HG02973 (cell line): Measurements from ENCODE around the gene FGF11.

Source experiments
- ATAC-seq: cut with Tn5 transposase; IDR thresholded peaks from one replicate; pipeline ENCODE4 v1.9.1; 2021; ENCODE audit warnings: moderate library complexity; ENCODE audit not compliant: unreplicated experiment

Gene FGF11

DNA sequence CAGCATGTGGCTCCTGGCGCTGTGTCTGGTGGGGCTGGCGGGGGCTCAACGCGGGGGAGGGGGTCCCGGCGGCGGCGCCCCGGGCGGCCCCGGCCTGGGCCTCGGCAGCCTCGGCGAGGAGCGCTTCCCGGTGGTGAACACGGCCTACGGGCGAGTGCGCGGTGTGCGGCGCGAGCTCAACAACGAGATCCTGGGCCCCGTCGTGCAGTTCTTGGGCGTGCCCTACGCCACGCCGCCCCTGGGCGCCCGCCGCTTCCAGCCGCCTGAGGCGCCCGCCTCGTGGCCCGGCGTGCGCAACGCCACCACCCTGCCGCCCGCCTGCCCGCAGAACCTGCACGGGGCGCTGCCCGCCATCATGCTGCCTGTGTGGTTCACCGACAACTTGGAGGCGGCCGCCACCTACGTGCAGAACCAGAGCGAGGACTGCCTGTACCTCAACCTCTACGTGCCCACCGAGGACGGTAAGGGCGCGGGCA, 31.0 kb upstream of the FGF11 start:
- no peak for ATAC-seq

DNA sequence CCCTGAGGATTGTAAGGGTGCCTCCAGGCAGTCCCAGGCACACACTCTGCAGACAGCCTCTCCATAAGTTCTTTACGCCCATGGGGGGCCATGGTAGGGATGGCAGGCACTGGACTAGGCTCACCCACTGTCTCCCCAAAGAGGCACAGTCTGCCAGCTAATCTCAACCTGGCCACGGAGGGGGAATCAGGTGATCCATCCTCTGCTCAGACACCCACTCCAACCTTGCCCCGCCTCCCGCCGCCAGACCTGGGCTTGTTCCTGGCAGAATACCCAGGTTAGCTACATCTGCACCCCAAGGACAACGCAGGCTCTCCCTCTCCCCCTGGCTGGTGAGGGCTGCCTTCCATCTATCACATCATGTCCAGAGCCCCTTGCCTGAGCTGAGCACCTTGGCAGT, 30.4 kb upstream of the FGF11 start:
- no peak for ATAC-seq

DNA sequence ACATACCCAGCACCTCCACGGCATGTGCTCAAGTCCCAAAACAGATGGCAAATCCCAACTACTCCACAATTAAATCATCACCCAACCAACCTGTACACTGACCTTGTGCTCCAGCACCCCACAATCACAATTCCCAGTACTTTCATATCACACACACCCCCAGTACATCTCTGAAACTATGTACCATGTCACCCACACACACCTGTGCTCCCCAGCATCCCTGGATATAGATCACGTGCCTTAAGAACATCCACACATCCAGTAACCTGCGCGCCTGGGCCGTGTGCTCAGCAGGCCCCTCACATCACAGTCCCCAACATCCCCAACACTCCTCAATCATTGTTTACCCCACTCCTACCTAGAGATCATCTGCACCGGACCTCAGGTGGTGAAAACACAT, 29.6 kb upstream of the FGF11 start:
- no peak for ATAC-seq

DNA sequence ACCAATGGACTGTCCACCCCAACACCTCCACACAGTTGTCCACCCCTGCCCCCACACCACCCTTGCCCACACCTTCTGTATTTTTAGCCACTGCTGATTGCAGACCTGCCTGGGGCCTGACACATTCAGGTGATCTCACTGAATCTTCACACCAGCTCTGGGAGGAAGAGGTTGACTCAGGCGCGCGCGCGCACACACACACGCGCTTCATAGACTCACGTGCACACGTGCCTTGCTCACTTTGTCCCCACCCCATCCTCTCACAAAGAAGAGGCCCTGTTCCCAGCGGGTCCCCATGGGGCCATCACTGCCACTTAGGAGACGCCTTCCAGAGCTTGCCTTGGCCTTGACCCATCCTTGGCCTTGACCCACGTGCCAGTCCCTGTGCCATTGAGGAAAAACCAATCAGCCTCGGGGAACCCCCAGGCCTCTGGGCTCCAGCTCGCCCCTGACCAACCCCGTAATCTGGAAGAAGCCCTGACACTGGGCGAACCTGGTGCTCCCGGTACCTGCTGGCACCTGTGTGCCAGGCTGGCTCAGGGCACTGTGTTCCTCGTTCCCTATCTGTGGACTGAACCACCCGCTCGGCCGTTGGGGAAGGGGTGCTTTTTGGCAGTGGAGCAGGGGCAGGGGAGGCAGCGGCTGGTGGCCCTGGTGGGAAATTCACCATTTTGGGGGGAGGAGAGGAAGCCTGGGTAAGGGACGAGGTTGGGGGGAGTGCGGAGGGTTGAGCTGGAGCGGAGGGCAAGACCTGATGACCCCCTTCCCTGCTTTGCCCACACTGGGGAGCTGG, 28.5 kb upstream of the FGF11 start:
- no peak for ATAC-seq

DNA sequence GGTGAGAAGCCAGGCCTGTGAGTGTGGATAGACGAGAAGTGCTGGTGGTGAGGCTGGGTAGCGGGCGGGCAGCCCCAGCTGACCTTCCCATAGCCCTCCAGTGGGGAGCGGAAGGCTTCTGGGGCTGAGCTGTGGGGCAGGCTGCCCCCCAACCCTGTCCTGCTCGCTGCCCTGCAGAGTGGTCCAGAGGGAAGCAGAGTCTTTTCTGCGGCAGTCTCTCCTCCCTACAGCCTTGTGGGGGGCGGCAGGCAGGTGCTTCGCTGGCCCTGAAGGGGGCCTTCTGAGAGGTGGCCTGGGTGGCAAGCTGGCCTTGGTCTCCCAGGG, 27.9 kb upstream of the FGF11 start:
- no peak for ATAC-seq

- ATAC-seq, result no peak
Measured at GRCh38 chr17:7413346-7413985, 25.8 kb upstream of the FGF11 start.

DNA sequence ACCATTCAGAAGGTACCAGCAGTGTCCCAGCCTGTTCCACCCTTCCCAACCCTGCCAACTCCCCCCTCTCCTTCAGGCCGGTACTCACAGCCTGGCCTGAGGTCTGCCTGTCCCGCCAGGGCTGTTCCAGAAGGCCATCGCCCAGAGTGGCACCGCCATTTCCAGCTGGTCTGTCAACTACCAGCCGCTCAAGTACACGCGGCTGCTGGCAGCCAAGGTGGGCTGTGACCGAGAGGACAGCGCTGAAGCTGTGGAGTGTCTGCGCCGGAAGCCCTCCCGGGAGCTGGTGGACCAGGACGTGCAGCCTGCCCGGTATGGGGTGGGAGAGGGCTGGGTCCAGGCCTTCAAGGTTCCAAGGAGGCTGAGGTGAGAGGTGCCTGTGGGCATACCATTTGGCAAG, 24.5 kb upstream of the FGF11 start:
- ATAC-seq, result no peak

- ATAC-seq, result no peak
Measured at GRCh38 chr17:7415784-7416183, 23.5 kb upstream of the FGF11 start.

DNA sequence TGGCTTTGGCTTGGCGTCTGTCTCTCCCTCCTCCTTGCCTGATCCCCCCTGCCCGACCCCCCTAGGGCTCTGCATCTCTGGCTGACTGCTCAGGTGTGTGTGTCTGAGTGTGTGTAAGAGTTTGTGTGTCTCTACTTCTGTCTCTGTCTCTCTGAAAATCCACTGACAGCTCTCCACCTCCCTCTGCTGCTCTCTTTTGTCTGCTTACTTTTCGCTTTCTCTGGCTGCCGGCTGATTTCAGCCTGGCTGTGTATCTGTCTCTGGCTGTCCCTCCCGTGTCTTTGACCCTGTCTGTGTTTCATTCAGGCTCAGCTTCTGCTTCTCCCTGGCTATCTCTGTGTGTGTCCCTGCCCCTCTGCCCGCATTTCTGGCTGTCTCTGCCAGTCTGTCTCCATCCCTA, 23.0 kb upstream of the FGF11 start:
- no peak for ATAC-seq

- no peak for ATAC-seq
Measured at GRCh38 chr17:7417056-7417655, 22.2 kb upstream of the FGF11 start.

GRCh38 chr17:7418472-7419152, 20.7 kb upstream of the FGF11 start:
- ATAC-seq, result no peak

DNA sequence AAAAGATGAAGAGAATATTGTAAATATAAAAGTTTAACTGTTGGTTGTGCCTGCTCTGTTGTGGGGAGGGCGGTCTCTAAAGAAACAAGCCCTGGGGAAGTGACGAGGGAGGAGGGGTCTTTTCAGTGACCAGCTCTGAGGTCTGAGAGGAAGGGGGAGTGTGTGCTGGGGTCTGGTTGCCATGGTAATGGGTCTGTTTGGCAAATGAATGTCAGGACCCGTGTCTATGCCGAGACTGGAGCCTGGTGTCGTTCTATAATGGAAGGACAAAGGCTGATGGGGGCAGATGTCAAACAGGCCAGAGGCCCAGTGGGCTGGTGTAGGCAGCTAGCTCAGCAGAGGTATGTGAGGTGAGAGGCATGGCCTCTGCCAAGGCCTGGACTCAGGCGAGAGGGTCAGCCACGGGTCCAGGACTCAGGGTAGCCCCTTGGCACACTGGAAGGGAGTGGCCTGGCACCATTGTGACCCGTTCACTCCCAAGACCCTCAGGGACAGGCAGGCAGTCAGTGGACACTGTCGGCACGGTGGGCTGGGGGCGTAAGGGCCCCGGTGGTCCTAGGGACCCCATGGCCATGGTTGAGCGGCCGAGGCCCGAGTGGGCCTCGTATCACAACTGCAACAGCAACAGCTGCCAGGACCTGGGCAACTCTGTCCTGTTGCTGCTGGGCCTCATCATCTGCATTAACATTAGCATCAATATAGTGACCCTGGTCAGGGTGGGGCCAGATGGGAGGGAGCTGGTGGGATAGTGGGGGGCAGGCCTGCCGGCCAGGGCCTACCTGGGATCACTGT, 19.3 kb upstream of the FGF11 start, which contains the start of gene SPEM1:
Gene SPEM1, plus strand, starts transcription at position 506 of the 792 bp plus-strand sequence. Its CDS starts 61 bp downstream, at position 567.
- no peak for ATAC-seq

DNA sequence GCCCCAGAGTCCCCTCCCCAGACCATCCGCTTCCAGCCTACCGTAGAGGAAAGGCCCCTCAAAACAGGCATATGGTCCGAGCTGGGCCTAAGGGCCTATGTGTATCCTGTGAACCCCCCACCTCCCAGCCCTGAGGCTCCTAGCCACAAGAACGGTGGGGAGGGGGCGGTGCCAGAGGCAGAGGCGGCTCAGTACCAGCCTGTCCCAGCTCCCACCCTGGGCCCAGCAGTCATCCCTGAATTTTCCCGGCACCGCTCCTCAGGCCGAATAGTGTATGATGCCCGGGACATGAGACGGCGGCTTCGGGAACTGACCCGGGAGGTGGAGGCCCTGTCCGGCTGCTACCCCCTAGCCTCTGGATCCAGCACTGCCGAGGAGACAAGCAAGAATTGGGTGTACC, 18.1 kb upstream of the FGF11 start:
- no peak for ATAC-seq

DNA sequence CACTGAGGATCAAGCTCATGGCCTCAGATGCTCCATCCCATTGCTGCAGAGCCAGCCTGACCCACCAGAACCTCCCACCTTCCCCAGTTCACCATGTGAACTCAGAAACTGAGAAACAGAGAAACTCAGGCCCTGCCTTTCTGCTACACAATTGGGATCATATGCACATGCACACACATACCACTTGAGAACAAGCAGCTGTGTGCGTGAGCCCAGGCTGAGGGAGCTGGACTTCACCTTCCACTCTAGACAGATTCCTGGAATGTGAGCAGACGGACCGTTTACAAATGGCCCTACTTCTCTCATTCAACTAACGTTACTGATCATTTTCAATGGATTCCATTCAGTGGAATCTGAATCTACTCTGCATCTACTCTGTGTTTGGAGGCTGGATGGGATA, 15.6 kb upstream of the FGF11 start:
- ATAC-seq, result no peak

DNA sequence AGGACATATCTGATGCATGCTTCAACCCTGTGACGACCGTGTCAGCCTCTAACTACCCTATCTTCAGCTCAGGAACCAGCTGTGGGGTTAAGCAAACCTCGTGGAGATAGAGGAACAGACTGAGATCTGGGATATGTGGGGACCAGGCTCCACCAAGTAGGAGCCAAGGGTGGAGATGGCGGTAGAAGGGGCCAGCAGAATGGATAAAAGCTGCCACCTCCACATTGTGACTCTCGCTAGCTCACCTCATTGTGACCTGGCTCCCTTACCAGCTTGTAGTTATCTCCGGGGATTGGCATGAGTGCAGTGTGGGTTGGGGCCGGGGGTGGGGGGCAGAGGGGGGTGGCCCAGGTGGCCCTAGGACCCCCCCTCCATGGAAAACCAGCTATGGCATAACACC, 14.0 kb upstream of the FGF11 start, which contains the start of gene SPEM2:
Gene SPEM2, plus strand, starts transcription at position 301 of the 400 bp plus-strand sequence. Its CDS starts 73 bp downstream, at position 374.
- ATAC-seq, result no peak

- ATAC-seq, result no peak
Measured at GRCh38 chr17:7425756-7426155, 13.6 kb upstream of the FGF11 start.

DNA sequence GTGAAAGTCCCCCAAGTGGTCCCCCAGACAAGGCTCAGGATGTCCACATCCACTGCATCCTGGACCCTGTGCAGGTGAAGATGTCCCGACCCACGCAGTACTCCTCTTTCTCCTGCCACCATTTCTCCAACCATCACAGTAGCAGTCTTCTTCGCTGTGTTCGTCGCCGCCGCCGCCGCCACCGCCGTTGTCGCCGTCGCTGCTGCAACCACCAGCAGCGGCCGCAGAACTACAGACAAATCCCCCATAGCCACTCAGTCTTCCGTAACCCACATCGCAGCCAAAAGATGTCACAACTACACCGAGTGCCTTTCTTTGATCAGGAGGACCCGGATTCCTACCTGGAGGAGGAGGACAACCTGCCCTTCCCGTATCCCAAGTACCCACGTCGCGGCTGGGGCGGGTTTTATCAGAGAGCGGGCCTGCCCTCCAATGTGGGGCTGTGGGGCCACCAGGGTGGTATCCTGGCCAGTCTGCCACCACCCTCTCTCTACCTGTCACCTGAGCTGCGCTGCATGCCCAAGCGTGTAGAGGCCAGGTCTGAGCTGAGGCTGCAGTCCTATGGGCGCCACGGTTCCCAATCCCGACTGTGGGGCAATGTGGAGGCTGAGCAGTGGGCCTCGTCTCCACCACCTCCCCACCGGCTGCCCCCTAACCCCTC, 13.0 kb upstream of the FGF11 start:
- ATAC-seq, result no peak

- ATAC-seq, result no peak
Measured at GRCh38 chr17:7426896-7427489, 12.3 kb upstream of the FGF11 start.

- ATAC-seq, result no peak
Measured at GRCh38 chr17:7427549-7427948, 11.8 kb upstream of the FGF11 start.

- no peak for ATAC-seq
Measured at GRCh38 chr17:7428557-7428956, 10.8 kb upstream of the FGF11 start, which contains the start of gene SPEM3. SPEM3 (plus strand) TSS chr17:7428857; CDS start chr17:7428903, 46 bp downstream.
